ENCODE measurements around the gene FRK. TPM values are rescaled to one million over a fixed set of nuclear protein-coding genes. Genes with fewer than 3 reads are reported as not detected.

The FRK gene
- total RNA-seq, 1 donor from 2014 or later, result 0.31 TPM

- CTCF ChIA-PET, result no interaction called here
- POLR2A ChIA-PET, result interaction anchor here (0.6 kb wide), 1 partner anchor 15 kb away, joined by 4 read pairs; no protein-coding TSS in a partner anchor
- Mint-ChIP-seq H3K9me3 (no peaks in the 10 kb centered on the region), H3K4me3 (no peak overlapping the region), H3K27ac (no peak overlapping the region), H3K4me1 (peaks cover 3% of the 10 kb centered on the region), H3K27me3 (peaks cover 2% of the 10 kb centered on the region), H3K36me3 (ENCODE audit: low read depth) (no peaks in the 10 kb centered on the region)
- DNase-seq, result no peak
- TF ChIP-seq CTCF (IDR thresholded peaks at IDR 0.05), result no peak
- intact Hi-C loops (cut with micrococcal nuclease), result no loop called here
- no peak for ATAC-seq (ENCODE audit: low read depth)
Observed at GRCh38 chr6:116072368-116072767, 11.7 kb upstream of the FRK start.

GRCh38 chr6:116070616-116071389, 10.1 kb upstream of the FRK start:
- intact Hi-C loops (cut with micrococcal nuclease), result no loop called here
- H3K4me1 Mint-ChIP-seq, result peaks cover 3% of the 10 kb centered on the region
- ATAC-seq (ENCODE audit: low read depth), result no peak
- no peaks in the 10 kb centered on the region for H3K9me3 Mint-ChIP-seq
- no peaks in the 10 kb centered on the region for H3K36me3 Mint-ChIP-seq (ENCODE audit: low read depth)
- ChIA-PET POLR2A (interaction anchor here (1.2 kb wide), 1 partner anchor 30 kb away, joined by 3 read pairs; the partner anchor contains the start of gene NT5DC1), CTCF (no interaction called here)
- no peak overlapping the region for H3K27ac Mint-ChIP-seq
- DNase-seq, result no peak
- H3K27me3 Mint-ChIP-seq, result peaks cover 2% of the 10 kb centered on the region
- no peak for TF ChIP-seq CTCF (IDR thresholded peaks at IDR 0.05)
- no peak overlapping the region for H3K4me3 Mint-ChIP-seq

- DNase-seq (no peak), ATAC-seq (ENCODE audit: low read depth) (no peak)
- intact Hi-C loops (cut with micrococcal nuclease), result no loop called here
- ChIA-PET POLR2A (no interaction called here), CTCF (no interaction called here)
- Mint-ChIP-seq H3K36me3 (ENCODE audit: low read depth) (no peaks in the 10 kb centered on the region), H3K4me1 (peaks cover 3% of the 10 kb centered on the region), H3K4me3 (no peak overlapping the region), H3K9me3 (no peaks in the 10 kb centered on the region), H3K27me3 (peaks cover 2% of the 10 kb centered on the region), H3K27ac (no peak overlapping the region)
- TF ChIP-seq CTCF (IDR thresholded peaks at IDR 0.05), result no peak
Observed at GRCh38 chr6:116070101-116070500, 9.4 kb upstream of the FRK start.

GRCh38 chr6:116066789-116067188, 6.1 kb upstream of the FRK start:
- intact Hi-C loops (cut with micrococcal nuclease), result no loop called here
- H3K4me3 Mint-ChIP-seq, result no peak overlapping the region
- DNase-seq, result no peak
- no peak for ATAC-seq (ENCODE audit: low read depth)
- TF ChIP-seq CTCF (IDR thresholded peaks at IDR 0.05), result no peak
- POLR2A ChIA-PET, result no interaction called here
- CTCF ChIA-PET, result no interaction called here
- no peaks in the 10 kb centered on the region for H3K9me3 Mint-ChIP-seq
- H3K4me1 Mint-ChIP-seq, result no peaks in the 10 kb centered on the region
- peaks cover 4% of the 10 kb centered on the region for H3K27me3 Mint-ChIP-seq
- H3K27ac Mint-ChIP-seq, result no peak overlapping the region
- no peaks in the 10 kb centered on the region for H3K36me3 Mint-ChIP-seq (ENCODE audit: low read depth)

GRCh38 chr6:116064666-116065065, 4.0 kb upstream of the FRK start:
- no peak overlapping the region for H3K27ac Mint-ChIP-seq
- H3K4me3 Mint-ChIP-seq, result no peak overlapping the region
- intact Hi-C loops (cut with micrococcal nuclease), result loop anchor here (2.0 kb wide), 1 partner anchor 14 kb away; no protein-coding TSS in a partner anchor
- ChIA-PET CTCF (no interaction called here), POLR2A (no interaction called here)
- H3K4me1 Mint-ChIP-seq, result no peaks in the 10 kb centered on the region
- no peaks in the 10 kb centered on the region for H3K9me3 Mint-ChIP-seq
- peaks cover 7% of the 10 kb centered on the region for H3K27me3 Mint-ChIP-seq
- DNase-seq, result no peak
- ATAC-seq (ENCODE audit: low read depth), result no peak
- TF ChIP-seq CTCF (IDR thresholded peaks at IDR 0.05), result no peak
- no peaks in the 10 kb centered on the region for H3K36me3 Mint-ChIP-seq (ENCODE audit: low read depth)

All from activated B cell treated with CpG ODN at 0.5 μM for 24 hours (primary cell).